GM12878 (cell line): ENCODE data around the gene DES. TPM values are rescaled to one million over a fixed set of nuclear protein-coding genes. Genes with fewer than 3 reads are reported as not detected.

Experiments used
- ATAC-seq: fragments of 200-7000 bp; cut with Tn5 transposase; 3 replicates; pipeline ENCODE4 v1.9.1; 2020; ENCODE audit warnings: mild to moderate bottlenecking, moderate library complexity
- BruUV-seq: library from RNA; stranded (reverse); fragments of 400-500 nt; replicated peaks from 2 replicates; lab custom pipeline; 2021; lab: Mats Ljungman, UMichigan
- CTCF ChIA-PET: fragments of 300-600 bp; sonication (Branson Sonifier 250); formaldehyde crosslinking; extraction: SDS; loops from one replicate; lab custom pipeline; 2021; ENCODE audit warnings: inconsistent platforms; lab: Yijun Ruan, JAX
- POLR2A ChIA-PET: fragments of 350-600 bp; formaldehyde crosslinking; extraction: SDS; loops from one replicate; lab custom pipeline; 2021; ENCODE audit warnings: inconsistent platforms; lab: Charles Lee
- RAD21 ChIA-PET: fragments of 300-600 bp; sonication (Branson Sonifier 250); formaldehyde crosslinking; loops from one replicate; lab custom pipeline; 2023; ENCODE audit warnings: antibody characterized with exemption; ENCODE audit not compliant: unreplicated experiment; lab: Charles Lee
- SMC1A ChIA-PET: fragments of 300-600 bp; sonication (Branson Sonifier 250); formaldehyde crosslinking; loops from one replicate; lab custom pipeline; 2023; ENCODE audit not compliant: unreplicated experiment, uncharacterized antibody; lab: Charles Lee
- DNase-seq: peaks from one replicate; pipeline ENCODE4 v3.0.0-alpha.2; 2011; ENCODE audit warnings: low read depth, low spot score
- FAIRE-seq: peaks from 3 replicates; lab custom pipeline; 2011; peaks lifted over from hg19 to GRCh38; lab: Jason Lieb, UNC
- H2AFZ ChIP-seq: 2 replicates; pipeline ENCODE4 v1.6.0; 2011; ENCODE audit warnings: low read depth, low read length, control low read depth; ENCODE audit not compliant: control insufficient read depth
- H3K27ac ChIP-seq: 2 replicates; pipeline ENCODE4 v1.5.1; 2011; ENCODE audit warnings: control low read depth; ENCODE audit not compliant: control insufficient read depth, insufficient read depth
- H3K27me3 ChIP-seq, 2 experiments: replicated peaks in 1 of 2; 2 replicates each; pipeline versions ENCODE4 v1.6.0 to v1.6.1; 2011; ENCODE audit warnings: low read length in 1 of 2; ENCODE audit not compliant: control insufficient read depth in 2 of 2, insufficient read depth in 2 of 2
- H3K36me3 ChIP-seq, 2 experiments: 2 replicates each; pipeline ENCODE4 v1.5.1; 2011; ENCODE audit warnings: low read length in 1 of 2; ENCODE audit not compliant: control insufficient read depth in 2 of 2, insufficient read depth in 2 of 2
- H3K4me1 ChIP-seq: 2 replicates; pipeline ENCODE4 v1.6.1; 2011; ENCODE audit warnings: mild to moderate bottlenecking, low read length, moderate library complexity, mixed read lengths; ENCODE audit not compliant: control insufficient read depth, insufficient read depth
- H3K4me2 ChIP-seq: 2 replicates; pipeline ENCODE4 v1.6.0; 2011; ENCODE audit warnings: control low read depth; ENCODE audit not compliant: control insufficient read depth, insufficient read depth
- H3K4me3 ChIP-seq: fragments of 200-600 bp; sonication (generic); 2 replicates; pipeline ENCODE4 v1.5.1; 2016
- H3K79me2 ChIP-seq: 2 replicates; pipeline ENCODE4 v1.6.0; 2011; ENCODE audit warnings: low read length; ENCODE audit not compliant: control insufficient read depth, insufficient read depth
- H3K9ac ChIP-seq: 2 replicates; pipeline ENCODE4 v1.8.0; 2011; ENCODE audit warnings: low read length, control low read depth, mixed read lengths; ENCODE audit not compliant: control insufficient read depth, insufficient read depth
- H3K9me3 ChIP-seq: replicated peaks from 3 replicates; pipeline ENCODE4 v1.5.1; 2011; ENCODE audit warnings: mild to moderate bottlenecking, low read length; ENCODE audit not compliant: control insufficient read depth, insufficient read depth
- H4K20me1 ChIP-seq: 2 replicates; pipeline ENCODE4 v1.6.0; 2011; ENCODE audit not compliant: control insufficient read depth, insufficient read depth
- BCLAF1 ChIP-seq: fragments of 450-650 bp; IDR thresholded peaks from 2 replicates; pipeline ENCODE4 v1.6.1; 2017; ENCODE audit warnings: antibody characterized with exemption, mild to moderate bottlenecking, moderate library complexity
- E4F1 ChIP-seq: fragments of 450-650 bp; IDR thresholded peaks from 2 replicates; pipeline ENCODE4 v1.6.1; 2018; ENCODE audit warnings: borderline replicate concordance, mild to moderate bottlenecking; ENCODE audit not compliant: partially characterized antibody
- ETV6 ChIP-seq, 2 experiments: fragments of 450-650 bp in 1 of 2; IDR thresholded peaks in 1 of 2; conservative IDR thresholded peaks in 1 of 2; 2 replicates each; pipeline ENCODE4 v1.6.1; 2014; ENCODE audit warnings: antibody characterized with exemption in 1 of 2, borderline replicate concordance in 1 of 2, low read depth in 1 of 2, mild to moderate bottlenecking in 1 of 2, moderate library complexity in 1 of 2
- EZH2 ChIP-seq: IDR thresholded peaks from 2 replicates; pipeline ENCODE4 v1.6.1; 2012; ENCODE audit warnings: low read depth, mild to moderate bottlenecking, control low read depth, inconsistent platforms, low read length, borderline replicate concordance; ENCODE audit not compliant: control insufficient read depth
- GATAD2B ChIP-seq: fragments of 450-650 bp; conservative IDR thresholded peaks from 2 replicates; pipeline ENCODE4 v1.6.1; 2017; ENCODE audit warnings: low read depth, mild to moderate bottlenecking, moderate library complexity
- HDAC6 ChIP-seq: fragments of 200-600 bp; sonication (generic); IDR thresholded peaks from one replicate; pipeline ENCODE4 v1.8.0; 2017; ENCODE audit warnings: antibody characterized with exemption; ENCODE audit not compliant: unreplicated experiment
- IRF3 ChIP-seq: fragments of 450-650 bp; IDR thresholded peaks from 2 replicates; pipeline ENCODE4 v1.6.1; 2014; ENCODE audit warnings: mild to moderate bottlenecking
- JUNB ChIP-seq: IDR thresholded peaks from 2 replicates; pipeline ENCODE4 v1.6.1; 2016; ENCODE audit warnings: antibody characterized with exemption, mild to moderate bottlenecking
- JUND ChIP-seq: IDR thresholded peaks from 2 replicates; pipeline ENCODE4 v1.6.1; 2012; ENCODE audit warnings: low read depth, mild to moderate bottlenecking, low read length, improper control_type of control experiment, moderate library complexity
- NFXL1 ChIP-seq: fragments of 450-650 bp; IDR thresholded peaks from 2 replicates; pipeline ENCODE4 v1.6.1; 2017; ENCODE audit warnings: antibody characterized with exemption, mild to moderate bottlenecking, borderline replicate concordance
- PAX5 ChIP-seq: IDR thresholded peaks from 2 replicates; pipeline ENCODE4 v1.6.1; 2011; ENCODE audit warnings: low read depth, low read length, borderline replicate concordance
- RELB ChIP-seq: fragments of 450-650 bp; IDR thresholded peaks from 2 replicates; pipeline ENCODE4 v1.6.1; 2017; ENCODE audit warnings: low read depth, mild to moderate bottlenecking, moderate library complexity
- WGBS: methylation state at CpG from one replicate; pipeline ENCODE4 v1.1.6; 2016; ENCODE audit warnings: low lambda C conversion rate; ENCODE audit not compliant: insufficient replicate concordance, insufficient coverage; ENCODE audit errors: missing lambda C conversion rate; 5-methylcytosine and 5-hydroxymethylcytosine counted together
- in situ Hi-C: fragments of 300-500 bp; cut with MboI; formaldehyde crosslinking; loops from 9 replicates; pipeline ENCODE4 v1.14.3; 2018; ENCODE audit warnings: mixed read lengths
- intact Hi-C: fragments of 100-400 bp; cut with micrococcal nuclease; formaldehyde crosslinking; loops from one replicate; pipeline ENCODE4 v1.14.2; 2022; ENCODE audit not compliant: unreplicated experiment
- polyA plus RNA-seq, 11 experiments: library from polyadenylated mRNA; depleted of rRNA in 4 of 11; unstranded in 6 of 11; stranded (reverse) in 5 of 11; fragments of >200 nt; fragmentation: Nextera tagmentation in 4 of 11; fragmentation: Illumina TruSeq in 1 of 11; extraction: Ambion mirVana in 4 of 11; extraction: Trizol in 1 of 11; gene quantifications; 1 replicate in 1 of 11; 2 replicates in 10 of 11; pipeline versions ENCODE4 v1.2.1 to v1.2.3, GENCODE V29; 2011 to 2016; ENCODE audit warnings: inconsistent platforms in 2 of 11, missing spikeins in 2 of 11, low read depth in 1 of 11
- total RNA-seq, 4 experiments: library from RNA; depleted of rRNA in 3 of 4; stranded (reverse); fragments of >200 nt in 3 of 4; fragmentation: Illumina TruSeq in 1 of 4; extraction: Trizol in 1 of 4; gene quantifications; 2 replicates each; pipeline versions ENCODE4 v1.2.1 to v1.2.3, GENCODE V29; 2013 to 2021

The DES gene
- total and polyA plus RNA-seq, 10 of the 15 experiments (the other 5 are each of a cell fraction or from before 2014, with no cell fraction given): 0.80 TPM; not detected in 9

GRCh38 chr2:219388121-219388906, 29.9 kb upstream of the DES start (continued):
- no peak for TF ChIP-seq NFXL1
- TF ChIP-seq HDAC6: no peak

- ChIA-PET CTCF (interaction anchor here (0.6 to 7.8 kb wide), 14 partner anchors 8 to 269 kb away, joined by 3 to 64 read pairs (median 4); partner anchors contain the start of genes DNAJB2 and GMPPA), SMC1A (no interaction called here), POLR2A (interaction anchor here (0.7 to 2.5 kb wide), 7 partner anchors 12 to 212 kb away, joined by 3 to 15 read pairs (median 8); partner anchors contain the start of genes CNPPD1, DNAJB2, GMPPA and STK11IP), RAD21 (interaction anchor here (0.6 to 1.7 kb wide), 5 partner anchors 14 to 229 kb away, joined by 3 to 6 read pairs (median 4); partner anchors contain the start of genes GMPPA and STK11IP)
- Histone ChIP-seq H3K4me1 (peaks cover 5% of the 10 kb centered on the region), H4K20me1 (no peaks in the 10 kb centered on the region), H3K9ac (no peak overlapping the region), H3K36me3 (peaks cover 0 to 9% of the 10 kb centered on the region in 2 experiments; a peak in 2 of 4 replicates), H3K27me3 (no peaks in the 10 kb centered on the region), H3K79me2 (peaks cover 8% of the 10 kb centered on the region), H3K4me3 (peak overlapping the region; percentile 8; the same call in 1 of the 2 replicates), H3K27ac (no peak overlapping the region), H3K4me2 (peak overlapping the region; percentile 68), H3K9me3 (no peaks in the 10 kb centered on the region; the same call in 1 of the 3 replicates), H2AFZ (peak overlapping the region; percentile 92)
- WGBS: 38% methylated on average over 6 of the region's 6 CpGs
- in situ Hi-C loops (no loop called here), intact Hi-C loops (loop anchor here (5.0 kb wide), 2 partner anchors 212 to 227 kb away; partner anchors contain the start of genes CNPPD1, NHEJ1 and RETREG2)
- ATAC-seq (no peak), DNase-seq (no peak), FAIRE-seq (no peak)
- BruUV-seq: no TSS peak
- TF ChIP-seq PAX5 (no peak), RELB (no peak), GATAD2B (no peak), IRF3 (no peak), ETV6 (conservative IDR thresholded peaks at IDR 0.05 in 1 of 2, IDR thresholded peaks at IDR 0.05 in 1 of 2; ENCODE audit: borderline replicate concordance in 1 of 2, low read depth in 1 of 2) (no peak), E4F1 (no peak), JUND (no peak), JUNB (no peak), HDAC6 (no peak), BCLAF1 (no peak), EZH2 (no peak)
These were observed 29.3 kb upstream of the DES start for GRCh38 chr2:219388907-219389156.
